ENCODE data around the gene TAS2R10. TPM values are rescaled to one million over a fixed set of nuclear protein-coding genes. Genes with fewer than 3 reads are reported as not detected.

Gene TAS2R10
- total and polyA plus RNA-seq, 4 donors, result 0.18 to 2.1 (median 0.80) TPM; not detected in 1

DNA sequence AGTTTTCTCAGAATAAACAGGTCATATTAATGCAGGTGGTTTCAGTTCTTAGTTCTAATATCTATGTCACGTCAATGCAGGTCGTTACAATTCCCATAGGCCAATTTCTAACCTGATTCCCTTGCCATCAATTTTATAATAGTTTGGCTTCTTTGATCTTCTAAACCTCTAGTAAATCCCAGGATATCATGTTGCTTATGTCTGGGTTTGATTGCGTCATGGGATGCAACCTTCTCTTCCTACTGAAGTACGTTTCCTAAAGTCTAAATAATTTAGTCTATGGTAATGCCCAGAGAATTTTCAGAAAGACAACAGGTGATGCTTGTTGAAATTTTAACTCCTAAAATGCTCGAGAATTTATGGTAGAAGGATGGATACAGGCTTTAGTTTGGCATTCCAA is 42.9 kb downstream of the TAS2R10 start:
- Histone ChIP-seq H3K4me3 (no peak overlapping the region), H3K27ac (ENCODE audit: low read depth in 1 of 2, low read length in 1 of 2) (no peak overlapping the region), H3K9ac (ENCODE audit: insufficient read depth in 1 of 2, low read length in 2 of 2) (no peak overlapping the region), H3K4me1 (ENCODE audit: control insufficient read depth in 5 of 5, insufficient read depth in 5 of 5, low read length in 5 of 5) (peaks cover 0 to 4% (median 0%) of the 10 kb centered on the region in 5 donors), H3K36me3 (ENCODE audit: control insufficient read depth in 4 of 4, insufficient read depth in 4 of 4, low read length in 4 of 4) (no peaks in the 10 kb centered on the region), H3K9me3 (ENCODE audit: control insufficient read depth in 4 of 4, insufficient read depth in 3 of 4, low read length in 3 of 4) (no peaks in the 10 kb centered on the region), H3K27me3 (ENCODE audit: control insufficient read depth in 3 of 3, insufficient read depth in 3 of 3, low read length in 2 of 3) (no peaks in the 10 kb centered on the region)
- ATAC-seq (ENCODE audit: insufficient read depth, low FRiP score), result no peak
- TF ChIP-seq, protein P1, sequence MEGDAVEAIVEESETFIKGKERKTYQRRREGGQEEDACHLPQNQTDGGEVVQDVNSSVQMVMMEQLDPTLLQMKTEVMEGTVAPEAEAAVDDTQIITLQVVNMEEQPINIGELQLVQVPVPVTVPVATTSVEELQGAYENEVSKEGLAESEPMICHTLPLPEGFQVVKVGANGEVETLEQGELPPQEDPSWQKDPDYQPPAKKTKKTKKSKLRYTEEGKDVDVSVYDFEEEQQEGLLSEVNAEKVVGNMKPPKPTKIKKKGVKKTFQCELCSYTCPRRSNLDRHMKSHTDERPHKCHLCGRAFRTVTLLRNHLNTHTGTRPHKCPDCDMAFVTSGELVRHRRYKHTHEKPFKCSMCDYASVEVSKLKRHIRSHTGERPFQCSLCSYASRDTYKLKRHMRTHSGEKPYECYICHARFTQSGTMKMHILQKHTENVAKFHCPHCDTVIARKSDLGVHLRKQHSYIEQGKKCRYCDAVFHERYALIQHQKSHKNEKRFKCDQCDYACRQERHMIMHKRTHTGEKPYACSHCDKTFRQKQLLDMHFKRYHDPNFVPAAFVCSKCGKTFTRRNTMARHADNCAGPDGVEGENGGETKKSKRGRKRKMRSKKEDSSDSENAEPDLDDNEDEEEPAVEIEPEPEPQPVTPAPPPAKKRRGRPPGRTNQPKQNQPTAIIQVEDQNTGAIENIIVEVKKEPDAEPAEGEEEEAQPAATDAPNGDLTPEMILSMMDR (IDR thresholded peaks at IDR 0.05; ENCODE audit: control extremely low read depth, extremely low read depth), result no peak
- DNase-seq, result no peak
- WGBS, 2 donors, result 83 to 84% methylated on average over 5 of the region's 5 CpGs

DNA sequence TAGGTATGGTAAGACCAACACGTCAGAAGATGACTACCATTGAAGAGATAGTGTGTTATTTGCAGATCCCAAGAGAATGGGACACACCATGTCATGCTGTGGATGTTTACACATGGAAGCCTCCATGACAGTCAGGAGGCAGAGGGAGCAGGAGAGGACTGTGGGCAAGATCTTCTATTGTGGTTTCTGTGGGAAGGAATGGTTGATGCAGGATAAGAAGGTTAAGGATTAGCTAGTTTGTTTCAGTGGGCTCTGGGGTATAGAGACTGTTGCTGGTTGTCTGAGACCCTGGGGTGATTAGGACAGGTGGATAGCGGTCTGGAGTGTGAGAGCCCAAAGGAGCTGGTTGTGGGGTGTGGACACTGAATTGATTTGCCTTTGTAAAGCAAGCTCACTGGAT is 47.1 kb downstream of the TAS2R10 start:
- no peaks in the 10 kb centered on the region for H3K36me3 ChIP-seq (ENCODE audit: control insufficient read depth in 4 of 4, insufficient read depth in 4 of 4, low read length in 4 of 4)

More for the DNA sequence above, 47.1 kb downstream of the TAS2R10 start:
- no peak overlapping the region for H3K9ac ChIP-seq (ENCODE audit: insufficient read depth in 1 of 2, low read length in 2 of 2)
- DNase-seq (no peak), ATAC-seq (ENCODE audit: insufficient read depth, low FRiP score) (no peak)
- H3K4me3 ChIP-seq, result no peak overlapping the region
- TF ChIP-seq, protein P1 (IDR thresholded peaks at IDR 0.05; ENCODE audit: control extremely low read depth, extremely low read depth), result no peak
- H3K9me3 ChIP-seq (ENCODE audit: control insufficient read depth in 4 of 4, insufficient read depth in 3 of 4, low read length in 3 of 4), result no peaks in the 10 kb centered on the region
- peaks cover 0 to 3% (median 0%) of the 10 kb centered on the region in 5 donors for H3K4me1 ChIP-seq (ENCODE audit: control insufficient read depth in 5 of 5, insufficient read depth in 5 of 5, low read length in 5 of 5)
- no peak overlapping the region for H3K27ac ChIP-seq (ENCODE audit: low read depth in 1 of 2, low read length in 1 of 2)
- WGBS, 2 donors, result 88 to 97% methylated on average over 2 of the region's 2 CpGs
- no peaks in the 10 kb centered on the region for H3K27me3 ChIP-seq (ENCODE audit: control insufficient read depth in 3 of 3, insufficient read depth in 3 of 3, low read length in 2 of 3)

Small RNA genes within 50 kb of the gene (small RNA-seq; reads per million reads assigned to genes)
- not detected for gene PRR4 (ENCODE audit: low replicate concordance)

Other genes with a start within 250 kb of the TAS2R10 start
- 10 to 100 TPM; 19.7 to 26.4 TPM for gene MAGOHB, start 212.7 kb downstream of the TAS2R10 start, total RNA-seq
- gene MAGOHB, start 212.7 kb downstream of the TAS2R10 start, polyA plus RNA-seq, result 10 to 100 TPM; 19.3 to 39.7 TPM
- 1 to 10 TPM in 1 of 2 donors, under 1 TPM in 1; 0.77 to 1.0 TPM for gene STYK1, start 152.3 kb downstream of the TAS2R10 start, total RNA-seq
- gene STYK1, start 152.3 kb downstream of the TAS2R10 start, polyA plus RNA-seq, result 1 to 10 TPM in 1 of 2 donors, under 1 TPM in 1; 0.67 to 1.3 TPM
- gene YBX3, start 103.0 kb downstream of the TAS2R10 start, total RNA-seq, result 100 to 1,000 TPM; 134 to 299 TPM
- 100 to 1,000 TPM; 228 to 276 TPM for gene YBX3, start 103.0 kb downstream of the TAS2R10 start, polyA plus RNA-seq
- under 1 TPM in 1 of 2 donors, not detected in 1; 0.31 TPM for gene TAS2R7, start 23.7 kb downstream of the TAS2R10 start, total RNA-seq
- gene TAS2R7, start 23.7 kb downstream of the TAS2R10 start, polyA plus RNA-seq, result not detected
- not detected for gene TAS2R8, start 19.1 kb downstream of the TAS2R10 start, total RNA-seq
- gene TAS2R8, start 19.1 kb downstream of the TAS2R10 start, polyA plus RNA-seq, result not detected
- not detected for gene TAS2R9, start 16.2 kb downstream of the TAS2R10 start, total RNA-seq
- gene TAS2R9, start 16.2 kb downstream of the TAS2R10 start, polyA plus RNA-seq, result not detected
- 1 to 10 TPM; 2.2 to 7.3 TPM for gene PRR4, start 23.1 kb upstream of the TAS2R10 start, total RNA-seq
- gene PRR4, start 23.1 kb upstream of the TAS2R10 start, polyA plus RNA-seq, result 1 to 10 TPM; 3.4 to 3.6 TPM
- gene PRH1, start 57.9 kb upstream of the TAS2R10 start, total RNA-seq, result 10 to 100 TPM; 23.1 to 92.5 TPM
- 1 to 10 TPM; 1.9 to 3.1 TPM for gene PRH1, start 57.9 kb upstream of the TAS2R10 start, polyA plus RNA-seq
- 10 to 100 TPM in 1 of 2 donors, 1 to 10 TPM in 1; 1.7 to 13.5 TPM for gene TAS2R13, start 83.2 kb upstream of the TAS2R10 start, total RNA-seq
- not detected for gene TAS2R13, start 83.2 kb upstream of the TAS2R10 start, polyA plus RNA-seq
- gene PRH2, start 102.9 kb upstream of the TAS2R10 start, total RNA-seq, result not detected
- under 1 TPM; 0.30 to 0.31 TPM for gene PRH2, start 102.9 kb upstream of the TAS2R10 start, polyA plus RNA-seq
- 10 to 100 TPM in 1 of 2 donors, 1 to 10 TPM in 1; 3.0 to 13.5 TPM for gene TAS2R14, start 112.9 kb upstream of the TAS2R10 start, total RNA-seq
- 1 to 10 TPM in 1 of 2 donors, under 1 TPM in 1; 0.48 to 1.0 TPM for gene TAS2R14, start 112.9 kb upstream of the TAS2R10 start, polyA plus RNA-seq
- 10 to 100 TPM in 1 of 2 donors, 1 to 10 TPM in 1; 1.8 to 11.1 TPM for gene TAS2R50, start 160.6 kb upstream of the TAS2R10 start, total RNA-seq
- gene TAS2R50, start 160.6 kb upstream of the TAS2R10 start, polyA plus RNA-seq, result under 1 TPM in 1 of 2 donors, not detected in 1; 0.03 TPM
- 10 to 100 TPM in 1 of 2 donors, 1 to 10 TPM in 1; 1.7 to 21.2 TPM for gene TAS2R20, start 171.9 kb upstream of the TAS2R10 start, total RNA-seq
- gene TAS2R20, start 171.9 kb upstream of the TAS2R10 start, polyA plus RNA-seq, result under 1 TPM; 0.08 to 0.16 TPM
- 10 to 100 TPM in 1 of 2 donors, 1 to 10 TPM in 1; 3.2 to 25.0 TPM for gene TAS2R19, start 196.3 kb upstream of the TAS2R10 start, total RNA-seq
- gene TAS2R19, start 196.3 kb upstream of the TAS2R10 start, polyA plus RNA-seq, result under 1 TPM; 0.13 to 0.14 TPM
- 10 to 100 TPM in 1 of 2 donors, 1 to 10 TPM in 1; 3.2 to 20.1 TPM for gene TAS2R31, start 205.0 kb upstream of the TAS2R10 start, total RNA-seq
- under 1 TPM; 0.14 to 0.26 TPM for gene TAS2R31, start 205.0 kb upstream of the TAS2R10 start, polyA plus RNA-seq
- gene TAS2R46, start 235.9 kb upstream of the TAS2R10 start, total RNA-seq, result 10 to 100 TPM in 1 of 2 donors, 1 to 10 TPM in 1; 1.6 to 11.2 TPM
- not detected for gene TAS2R46, start 235.9 kb upstream of the TAS2R10 start, polyA plus RNA-seq